HG03175 (cell line): ENCODE measurements around the gene BORCS8.

Experiments used
- ATAC-seq: cut with Tn5 transposase; IDR thresholded peaks from one replicate; pipeline ENCODE4 v1.9.1; 2021; ENCODE audit warnings: mild to moderate bottlenecking, moderate library complexity; ENCODE audit not compliant: unreplicated experiment

BORCS8 gene

GRCh38 chr19:19214892-19215291, 22.9 kb upstream of the BORCS8 start:
- no peak for ATAC-seq

DNA sequence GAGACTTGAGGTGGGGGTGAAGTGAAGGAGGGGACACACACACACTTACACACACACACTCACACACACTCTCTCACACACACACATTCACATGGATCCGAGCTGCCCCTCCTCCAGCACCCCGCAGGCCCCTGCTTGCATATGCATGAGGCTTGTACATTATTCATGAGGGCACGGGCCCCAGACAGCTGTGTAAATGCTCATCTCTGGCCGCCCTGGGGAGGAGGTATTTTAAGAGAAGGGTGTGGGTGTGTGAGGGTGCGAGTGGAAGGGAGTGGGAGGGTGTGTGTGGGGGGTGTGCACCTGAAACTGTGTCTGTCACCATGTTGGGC, 22.2 kb upstream of the BORCS8 start:
- ATAC-seq: no peak

GRCh38 chr19:19213426-19214158, 21.6 kb upstream of the BORCS8 start:
- ATAC-seq: no peak

- ATAC-seq: no peak
Observed at GRCh38 chr19:19212916-19213315, 21.0 kb upstream of the BORCS8 start.

DNA sequence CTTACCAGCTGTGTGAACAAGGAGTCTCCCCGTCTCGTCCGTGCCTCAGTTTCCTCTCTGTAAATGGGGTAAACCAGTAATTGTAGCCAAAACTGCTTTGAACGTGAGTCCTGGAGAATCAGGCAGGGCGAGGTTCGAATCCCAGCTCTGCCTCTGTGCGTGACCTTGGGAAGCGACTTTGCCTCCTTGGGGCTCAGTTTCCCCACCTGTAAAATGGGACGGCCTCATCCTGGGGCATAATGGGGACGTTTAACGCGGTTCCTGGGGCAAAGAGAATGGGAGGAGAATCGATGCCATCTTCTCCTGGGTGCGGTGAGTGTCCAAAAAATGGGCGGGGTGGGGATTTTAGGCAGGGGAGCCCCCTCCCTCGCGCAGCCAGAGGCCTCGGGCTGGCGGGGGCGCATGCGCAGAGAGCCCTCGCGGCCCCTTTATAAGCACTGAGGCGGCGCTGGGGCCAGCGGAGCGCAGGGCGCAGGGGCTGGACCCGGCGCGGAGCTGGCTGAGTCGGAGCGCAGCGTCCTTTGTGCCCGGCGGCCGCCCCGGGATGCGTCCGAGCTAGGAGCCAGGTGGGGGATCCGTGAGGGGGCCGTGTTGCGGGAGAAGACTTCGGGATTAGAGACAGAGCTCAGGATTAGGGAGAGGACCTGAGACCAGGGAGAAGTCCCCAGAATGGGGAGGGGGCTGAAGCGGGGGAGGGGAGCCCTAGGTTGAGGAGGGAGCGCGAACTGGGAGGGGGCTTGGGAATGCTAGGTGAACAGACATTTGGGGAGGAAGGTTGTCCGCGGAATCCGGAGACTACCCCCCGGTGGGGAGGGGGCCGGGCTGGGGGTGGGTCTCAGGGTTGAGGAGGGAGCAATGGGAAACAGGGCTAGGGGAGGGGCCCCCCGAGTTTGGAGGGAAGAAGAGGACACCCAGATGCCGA, 19.8 kb upstream of the BORCS8 start, which contains the start of gene NCAN:
TSS of gene NCAN (plus strand) at position 460 of the 922 bp plus-strand sequence. CDS start 4,996 bp downstream, outside the sequence.
- no peak for ATAC-seq

DNA sequence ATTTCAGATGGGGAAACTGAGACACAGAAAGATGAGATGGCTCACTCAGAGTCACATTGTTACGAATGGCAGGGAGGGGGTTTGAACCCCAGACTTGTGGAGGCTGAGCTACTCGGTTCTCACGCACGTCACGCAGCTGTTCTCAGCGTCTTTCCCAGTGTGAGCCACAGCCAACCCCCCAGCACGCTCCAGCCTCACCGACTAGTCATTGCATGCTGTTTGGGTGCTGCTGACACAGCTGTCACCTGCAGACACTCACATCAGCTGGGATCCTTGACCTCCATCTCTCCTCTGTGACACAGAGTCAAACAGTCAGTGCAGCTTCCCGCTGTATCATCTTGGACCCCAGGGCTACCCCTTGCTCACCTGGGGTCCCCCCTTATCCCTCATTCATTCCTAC, 17.4 kb upstream of the BORCS8 start:
- no peak for ATAC-seq

DNA sequence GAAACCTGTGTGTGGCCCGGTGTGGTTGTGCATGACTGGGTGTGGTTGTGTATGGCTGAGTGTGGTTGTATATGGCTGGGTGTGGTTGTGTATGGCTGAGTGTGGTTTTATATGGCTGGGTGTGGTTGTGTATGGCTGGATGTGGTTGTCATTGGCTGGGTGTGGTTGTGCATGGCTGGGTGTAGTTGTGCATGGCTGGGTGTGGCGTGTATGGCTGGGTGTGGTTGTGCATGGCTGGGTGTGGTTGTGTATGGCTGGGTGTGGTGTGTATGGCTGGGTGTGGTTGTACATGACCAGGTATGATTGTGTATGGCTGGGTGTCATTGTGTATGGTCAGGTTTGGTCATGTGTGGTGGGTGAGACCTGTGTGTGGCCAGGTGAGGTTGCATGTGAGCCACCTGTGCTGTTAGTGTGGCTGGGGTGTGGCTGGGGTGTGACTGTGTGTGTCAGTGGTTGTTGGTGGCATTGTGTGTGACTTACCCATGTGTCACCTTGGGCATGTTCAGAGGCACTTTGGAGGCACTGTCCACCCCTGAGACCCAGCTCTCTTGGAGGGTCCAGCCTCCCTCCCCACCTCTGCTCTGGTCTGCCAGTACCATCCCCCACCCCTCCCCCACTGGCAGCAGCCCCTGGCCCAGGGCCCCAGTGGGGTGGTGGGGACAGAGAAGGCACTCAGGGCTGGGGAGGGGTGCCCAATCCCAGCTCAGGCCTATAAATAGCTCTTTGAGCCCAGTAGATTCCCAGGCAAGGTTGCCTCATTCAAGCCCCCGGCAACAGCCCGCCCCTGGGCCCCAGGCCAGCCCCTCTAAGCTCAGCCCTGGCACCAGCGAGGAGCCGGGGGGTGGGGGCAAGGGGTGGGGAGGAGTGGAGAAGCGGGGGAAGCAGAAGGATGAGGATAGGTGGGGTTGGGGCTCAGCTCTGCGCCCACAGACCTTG, 16.0 kb upstream of the BORCS8 start:
- ATAC-seq: no peak

- no peak for ATAC-seq
Observed at GRCh38 chr19:19206938-19207337, 15.0 kb upstream of the BORCS8 start.

- ATAC-seq: no peak
Observed at GRCh38 chr19:19205416-19206410, 13.8 kb upstream of the BORCS8 start.

GRCh38 chr19:19204181-19204580, 12.2 kb upstream of the BORCS8 start:
- no peak for ATAC-seq

DNA sequence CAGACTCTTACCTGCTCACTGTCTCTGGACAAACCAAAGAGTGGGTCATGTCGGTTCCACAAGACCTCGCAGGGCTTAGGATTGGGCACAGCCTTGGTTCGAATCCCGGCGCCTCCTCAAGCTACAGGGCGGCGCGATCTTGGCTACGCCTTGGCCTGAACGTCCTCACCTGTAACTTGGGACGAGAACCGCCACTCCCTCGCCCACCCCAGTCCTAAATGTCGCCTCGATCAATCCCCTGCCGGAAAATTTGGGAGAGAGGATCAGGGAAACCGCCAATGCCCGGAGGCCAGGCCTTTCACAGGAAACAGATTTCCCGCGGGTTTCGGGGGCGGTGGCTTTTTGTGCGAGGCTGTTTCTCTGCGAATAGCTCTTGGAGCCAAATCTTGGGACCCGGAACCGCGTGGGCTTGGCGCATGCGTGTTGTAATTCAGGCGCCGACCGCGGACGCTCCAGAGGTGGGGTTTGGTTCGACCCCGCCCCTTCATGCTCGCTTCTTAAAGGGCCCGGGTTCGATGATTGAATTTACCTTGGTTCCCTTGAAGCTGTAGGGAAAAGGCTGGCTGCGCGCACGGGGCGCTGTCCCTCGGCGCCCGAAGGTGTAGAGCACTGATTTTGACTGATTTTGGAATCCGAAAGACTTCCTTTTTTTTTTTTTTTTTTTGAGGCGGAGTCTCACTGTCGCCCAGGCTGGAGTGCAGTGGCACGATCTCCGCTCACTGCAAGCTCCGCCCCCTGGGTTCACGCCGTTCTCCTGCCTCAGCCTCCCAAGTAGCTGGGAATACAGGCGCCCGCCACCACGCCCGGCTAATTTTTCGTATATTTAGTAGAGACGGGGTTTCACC, 11.3 kb upstream of the BORCS8 start, which contains the start of gene NR2C2AP:
TSS of gene NR2C2AP (minus strand) at position 403 of the 845 bp plus-strand sequence. CDS start at position 49, 354 bp downstream.
- peak; percentile 82 for ATAC-seq

DNA sequence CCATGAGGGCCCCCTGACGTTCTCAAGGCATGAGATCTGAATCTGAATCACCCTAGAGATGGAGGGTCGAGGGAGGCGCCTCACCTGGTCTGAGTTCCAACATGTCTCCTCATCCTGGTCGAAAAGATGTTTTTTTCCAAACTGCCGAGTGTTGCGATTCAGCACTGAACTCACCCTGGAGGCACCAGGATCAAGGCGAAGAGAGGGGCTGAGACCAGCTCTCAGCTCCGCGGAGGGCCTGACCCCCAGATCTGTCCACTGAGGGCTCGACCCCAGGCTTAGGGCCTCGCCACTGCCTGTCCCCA, 10.7 kb upstream of the BORCS8 start:
- ATAC-seq: no peak

DNA sequence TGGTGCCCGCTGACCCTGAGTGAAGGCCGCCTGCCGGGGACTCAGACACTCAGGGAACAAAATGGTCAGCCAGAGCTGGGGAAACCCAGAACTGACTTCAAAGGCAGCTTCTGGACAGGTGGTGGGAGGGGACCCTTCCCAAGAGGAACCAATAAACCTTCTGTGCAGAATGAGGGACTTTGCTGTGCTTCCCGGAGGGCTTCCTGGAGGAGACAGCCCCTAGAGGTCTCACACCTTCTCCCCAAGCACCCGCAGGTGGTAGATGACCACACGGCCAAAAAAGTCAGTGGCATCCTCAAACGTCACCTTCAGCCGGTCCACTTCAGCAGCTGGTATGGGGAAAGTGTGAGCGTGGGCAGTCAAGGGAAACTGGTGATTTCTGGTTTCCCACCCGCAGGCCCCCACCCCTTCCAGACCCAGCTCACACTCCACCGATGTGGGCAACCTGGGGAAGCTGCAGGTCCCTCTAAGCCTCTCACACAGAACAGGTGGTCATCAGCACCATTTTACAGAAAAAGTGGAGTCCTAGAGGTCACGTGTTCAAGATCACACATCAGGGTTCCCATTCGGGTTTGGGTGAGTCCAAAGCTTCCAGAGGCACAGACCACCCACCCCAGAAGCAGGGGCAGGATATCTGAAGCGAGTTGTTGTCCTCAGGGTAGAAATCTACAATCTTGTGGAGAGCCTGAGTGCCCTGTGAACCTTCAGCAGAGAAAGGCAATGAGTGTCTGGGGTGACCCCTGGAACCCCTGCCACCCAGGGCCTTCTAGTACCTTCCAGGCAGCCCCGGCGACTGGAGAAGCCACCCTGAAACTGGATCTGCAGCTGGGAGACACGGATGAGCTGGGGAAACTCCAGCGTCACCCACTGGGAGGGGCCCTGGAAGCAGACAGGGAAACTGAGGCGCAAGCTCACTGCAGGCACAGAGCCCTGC, 10.0 kb upstream of the BORCS8 start:
- no peak for ATAC-seq

GRCh38 chr19:19193926-19194325, 2.0 kb upstream of the BORCS8 start:
- no peak for ATAC-seq

- peak; percentile 10 for ATAC-seq
Observed at GRCh38 chr19:19192910-19193423, 1.0 kb upstream of the BORCS8 start.

DNA sequence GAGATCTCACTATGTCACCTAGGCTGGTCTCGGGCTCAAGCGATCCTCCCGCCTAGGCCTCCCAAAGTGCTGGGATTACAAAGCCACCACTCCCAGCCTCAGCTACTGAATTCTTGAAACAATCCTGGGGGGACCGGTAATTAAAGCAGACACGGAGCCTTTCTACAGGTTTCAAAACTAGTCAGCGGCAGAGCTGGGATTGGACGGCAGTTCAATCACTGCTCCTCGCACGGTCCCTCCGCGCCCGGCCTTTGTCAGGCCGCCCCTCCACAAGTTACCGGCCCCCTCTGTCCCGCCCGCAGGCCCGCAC, 229 bp downstream of the BORCS8 start:
- peak; percentile 5 for ATAC-seq

DNA sequence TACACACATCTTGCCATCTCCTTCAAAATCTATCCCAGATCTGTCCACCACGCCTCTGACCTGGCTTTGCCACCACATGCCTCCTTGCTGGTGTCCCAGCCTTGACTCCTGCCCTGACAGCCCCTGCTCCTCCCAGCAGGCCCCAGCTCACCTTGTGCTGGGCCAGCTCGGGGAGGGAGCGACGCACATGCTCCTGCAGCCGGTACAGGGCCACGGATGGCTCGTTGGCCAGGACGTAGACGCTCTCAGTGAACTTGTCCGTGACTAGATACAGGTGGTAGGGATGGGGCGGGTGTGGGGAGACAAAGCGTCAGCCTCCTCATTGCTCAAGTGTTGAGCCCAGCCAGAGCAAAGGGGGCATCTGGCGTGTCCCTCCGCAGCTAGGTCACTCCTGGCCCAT, 5.2 kb downstream of the BORCS8 start:
- ATAC-seq: no peak
